SHP77 treated with DMSO at 0.1 percent for 48 hours (cell line): ENCODE data around the gene CCBE1.

Experiments
- DNase-seq: peaks from one replicate; lab custom pipeline; 2025; lab: John Stamatoyannopoulos, UW

Gene CCBE1

GRCh38 chr18:59454909-59455727 is 242.1 kb downstream of the CCBE1 start:
- no peak for DNase-seq

- DNase-seq: no peak
These were observed 243.7 kb downstream of the CCBE1 start for GRCh38 chr18:59453468-59453961.

GRCh38 chr18:59451963-59452362 is 245.3 kb downstream of the CCBE1 start:
- DNase-seq: no peak

- no peak for DNase-seq
These were observed 246.2 kb downstream of the CCBE1 start for GRCh38 chr18:59451073-59451472.

- DNase-seq: no peak
These were observed 248.7 kb downstream of the CCBE1 start for GRCh38 chr18:59448546-59448945.

DNA sequence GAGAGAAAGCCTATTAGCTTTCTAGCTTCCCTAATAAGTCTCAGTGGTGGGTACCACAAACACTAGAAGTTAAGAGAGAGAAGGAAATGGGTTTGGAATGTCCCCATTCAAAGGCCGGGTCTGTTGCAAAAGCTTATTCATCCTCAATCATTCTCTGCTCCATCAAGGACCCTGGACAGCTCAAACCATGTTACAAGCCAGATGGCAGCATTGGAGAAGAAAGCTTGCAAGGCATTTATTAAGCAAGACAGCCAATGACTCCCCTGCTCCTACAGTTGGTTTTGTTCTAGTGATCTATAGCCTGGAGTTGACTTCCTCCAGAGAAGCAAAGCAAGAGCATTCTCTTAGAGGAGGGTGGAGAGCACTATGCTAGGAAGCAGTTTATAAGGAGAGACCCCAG is 251.2 kb downstream of the CCBE1 start:
- DNase-seq: no peak

DNA sequence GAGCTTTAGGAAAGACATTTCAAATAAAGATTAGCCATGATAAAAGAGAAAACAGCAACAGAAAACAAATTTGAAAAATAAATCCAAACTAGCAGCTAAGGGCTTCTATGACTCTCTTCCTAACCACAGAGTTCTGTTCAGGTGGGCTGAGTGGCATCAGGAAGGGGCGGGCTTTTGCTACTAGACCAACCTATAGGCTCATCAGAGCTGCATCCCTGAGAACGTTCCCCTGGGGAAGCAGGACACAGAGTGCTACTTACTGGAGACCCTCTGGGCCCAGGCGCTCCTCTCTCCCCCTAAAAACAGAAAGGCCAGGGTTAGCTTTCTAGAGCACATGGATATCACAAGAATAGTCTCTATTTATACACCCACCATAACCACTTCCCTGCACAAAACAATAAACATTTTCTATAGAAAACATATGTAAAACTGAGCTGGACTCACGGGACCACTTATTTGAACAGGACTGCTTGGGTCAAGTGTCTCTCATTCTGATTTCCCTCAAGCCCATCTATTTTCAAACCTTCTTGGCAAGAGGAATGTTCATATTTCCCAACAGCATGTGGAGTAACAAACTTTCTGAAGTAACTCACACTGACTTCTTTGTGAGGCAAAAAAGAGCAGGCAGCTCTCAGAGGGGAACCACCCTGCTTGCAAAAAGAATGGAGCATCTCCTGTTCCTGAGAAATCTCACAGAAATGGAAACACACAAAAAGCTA is 259.2 kb downstream of the CCBE1 start:
- DNase-seq: no peak

DNA sequence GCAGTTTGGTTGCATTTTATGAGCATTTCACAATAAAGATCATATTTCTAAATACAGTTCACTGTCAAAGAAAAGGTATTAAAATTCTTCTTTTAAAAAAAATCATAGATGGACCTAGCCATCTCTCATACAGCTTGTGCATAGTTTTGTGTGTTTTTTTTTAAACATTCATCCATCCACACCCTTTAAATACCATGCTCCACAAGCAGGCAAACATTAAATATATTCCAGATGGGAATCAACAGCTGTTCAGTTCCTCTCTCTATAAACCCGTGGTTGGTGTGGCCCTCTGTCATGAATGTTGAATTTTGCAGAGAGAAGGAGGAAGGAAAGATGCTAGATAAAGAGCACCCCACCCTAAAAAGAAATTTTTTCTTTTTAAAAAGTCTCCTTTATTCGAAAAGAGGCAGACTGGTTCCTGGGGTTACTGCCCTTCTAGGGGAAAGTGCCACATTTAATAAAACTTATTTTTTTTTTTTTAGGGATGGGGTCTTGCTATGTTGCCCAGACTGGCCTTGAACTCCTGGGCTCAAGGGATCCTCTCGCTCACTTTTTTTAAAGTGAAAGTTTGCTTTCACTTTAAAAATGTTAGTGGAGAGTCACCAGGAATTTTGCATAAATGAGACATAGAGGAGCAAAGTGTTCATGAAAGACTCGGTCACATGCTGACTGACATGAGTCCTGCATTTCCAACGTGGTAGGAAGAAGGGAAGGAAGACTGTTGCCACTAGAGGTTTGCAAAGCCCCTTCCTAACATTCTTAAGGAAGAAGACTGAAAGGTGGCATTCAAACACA is 264.2 kb downstream of the CCBE1 start:
- DNase-seq: no peak

DNA sequence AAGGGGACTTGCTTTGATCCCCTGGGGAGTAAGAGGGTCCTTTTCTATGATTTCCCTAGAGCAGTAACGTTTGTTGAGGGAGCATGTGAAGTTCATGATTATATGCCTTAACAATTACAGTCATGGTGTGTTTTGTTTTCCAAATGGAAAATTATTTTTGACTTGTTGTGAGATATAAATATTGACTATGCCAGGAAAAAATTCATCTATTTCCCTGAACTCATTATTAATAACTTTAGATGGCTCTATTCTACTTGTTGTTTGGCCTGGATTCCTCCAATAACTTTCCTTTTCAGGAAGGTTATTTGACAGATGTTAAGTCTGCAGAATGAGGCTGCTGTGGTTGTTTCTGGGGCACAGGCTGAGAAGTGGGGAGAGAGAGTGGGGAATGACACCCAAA is 266.1 kb downstream of the CCBE1 start:
- no peak for DNase-seq

DNA sequence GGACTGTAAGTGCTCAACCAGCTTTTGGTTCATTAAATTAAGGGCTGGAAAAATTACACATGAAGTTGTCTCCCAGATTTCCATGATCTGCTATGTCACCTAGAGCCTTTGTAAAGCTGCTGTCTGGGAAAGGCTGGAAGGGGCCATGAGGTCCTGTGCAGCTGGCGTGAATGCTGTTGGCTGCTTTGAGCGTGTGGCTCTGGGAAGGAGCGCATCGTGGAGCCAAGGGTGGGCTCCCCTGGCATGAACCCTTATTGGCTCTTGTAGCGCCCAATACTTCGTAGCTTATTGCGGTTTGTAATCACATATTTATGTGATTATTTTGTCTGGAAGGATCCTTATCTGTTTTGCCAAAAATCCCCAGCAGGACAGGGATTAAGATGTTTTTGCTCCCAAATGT is 267.6 kb downstream of the CCBE1 start:
- no peak for DNase-seq

- no peak for DNase-seq
These were observed 269.2 kb downstream of the CCBE1 start for GRCh38 chr18:59428018-59428417.

GRCh38 chr18:59426855-59427254 is 270.4 kb downstream of the CCBE1 start:
- no peak for DNase-seq

GRCh38 chr18:59423259-59423658 is 274.0 kb downstream of the CCBE1 start:
- DNase-seq: no peak

DNA sequence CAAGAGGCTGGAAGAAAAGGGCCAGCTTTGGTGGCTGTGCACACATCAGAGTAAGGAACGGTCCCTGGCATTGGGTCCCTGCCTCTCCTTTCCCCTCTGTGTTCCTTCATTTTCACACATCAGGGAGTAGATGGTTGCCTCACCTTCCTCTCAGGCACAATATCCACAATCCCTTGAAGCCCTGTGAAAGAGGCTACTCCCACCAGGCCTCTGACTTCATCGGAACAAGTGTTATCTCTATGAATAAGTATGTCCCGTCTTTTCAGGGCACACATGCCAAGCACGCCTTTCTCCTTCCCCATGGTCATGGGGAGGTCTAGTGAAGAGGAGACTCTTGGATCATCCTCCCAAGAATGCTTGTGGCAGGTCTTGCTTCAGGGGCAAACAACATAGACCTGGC is 277.0 kb downstream of the CCBE1 start:
- DNase-seq: no peak

DNA sequence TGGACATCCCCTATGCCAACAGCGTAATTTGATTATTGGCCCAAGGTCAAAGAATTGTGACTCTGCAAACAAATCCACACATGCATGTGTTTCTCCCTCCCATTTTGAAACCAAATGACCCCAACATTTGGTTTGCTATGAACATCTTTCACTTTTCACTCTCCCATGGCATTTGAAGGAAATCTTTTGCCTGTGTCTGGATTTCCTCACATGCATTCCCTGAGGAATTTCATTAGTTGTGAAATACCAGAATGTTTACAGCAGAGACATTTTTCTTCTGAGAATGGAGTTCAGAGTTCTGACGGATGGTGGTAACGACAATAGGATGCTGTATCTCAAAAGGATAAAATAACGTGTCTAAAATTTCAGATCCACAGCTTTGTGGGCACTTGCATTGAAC is 277.8 kb downstream of the CCBE1 start:
- DNase-seq: no peak

GRCh38 chr18:59416818-59417217 is 280.4 kb downstream of the CCBE1 start:
- DNase-seq: no peak

GRCh38 chr18:59414111-59414653 is 283.0 kb downstream of the CCBE1 start:
- DNase-seq: no peak

- peak; percentile 93 for DNase-seq
These were observed 294.7 kb downstream of the CCBE1 start for GRCh38 chr18:59402432-59403090.

- DNase-seq: no peak
These were observed 296.8 kb downstream of the CCBE1 start for GRCh38 chr18:59400407-59400806.

DNA sequence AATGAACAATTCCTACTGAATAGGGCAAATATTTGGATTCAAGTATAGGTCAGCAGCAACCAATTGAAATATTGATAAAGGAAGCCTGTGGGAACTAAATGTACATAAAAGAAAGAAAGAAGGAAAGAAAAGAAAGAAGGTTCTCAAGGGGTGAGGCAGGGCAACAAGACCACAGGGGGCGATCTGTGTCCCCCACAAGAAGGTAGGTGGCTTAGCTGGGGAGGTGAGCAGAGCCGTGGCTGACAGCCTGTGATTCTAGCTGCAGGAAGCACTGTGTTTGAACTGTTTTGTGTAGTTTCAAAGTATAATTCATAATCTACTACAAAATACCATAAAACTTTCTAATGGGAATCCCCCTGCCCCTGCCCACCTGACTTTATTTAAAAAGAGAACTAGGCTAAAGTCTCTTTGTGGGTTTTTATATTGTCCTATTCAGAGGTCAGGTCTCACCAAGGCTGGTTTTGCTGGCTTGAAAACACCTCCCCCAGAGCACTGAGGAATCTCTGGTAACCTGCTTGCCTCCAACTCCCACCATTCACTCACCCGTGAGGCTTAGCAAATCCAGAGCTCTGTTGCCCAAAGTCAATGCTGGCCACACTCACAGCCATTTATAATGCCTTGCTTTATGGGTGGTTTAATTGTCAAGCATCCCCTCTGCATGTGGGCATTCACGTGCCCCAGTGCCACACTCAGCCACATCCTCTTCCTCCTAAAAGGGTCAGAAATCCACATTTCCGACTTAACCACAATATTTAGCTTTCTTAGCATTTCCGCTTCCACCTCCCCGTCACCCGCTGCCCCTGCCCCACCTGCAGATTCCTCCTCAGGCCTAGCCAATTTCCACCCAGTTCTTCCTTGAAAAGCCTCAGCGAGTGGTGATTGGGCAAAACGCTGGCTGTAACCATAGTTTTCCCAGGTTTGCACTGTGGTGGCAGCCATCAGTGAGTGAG is 301.7 kb downstream of the CCBE1 start:
- no peak for DNase-seq

DNA sequence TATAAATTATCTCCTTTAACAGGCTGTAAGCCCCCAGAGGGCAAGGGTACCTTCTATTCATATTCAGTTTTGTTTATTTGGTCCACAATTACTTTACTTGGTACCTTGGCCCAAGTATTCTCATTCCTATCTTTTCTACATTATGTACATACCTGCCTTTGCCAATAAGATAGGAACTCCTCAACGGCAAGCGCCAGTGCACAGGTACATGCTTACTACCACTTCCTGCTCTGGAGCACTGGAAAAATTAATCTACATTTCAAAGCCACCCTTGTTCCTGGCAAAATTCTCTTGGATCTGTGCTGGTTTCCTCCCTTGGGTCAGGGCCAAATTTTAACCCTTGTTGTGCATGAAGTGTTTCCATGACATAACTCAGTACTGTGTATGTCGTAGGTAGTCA is 303.8 kb downstream of the CCBE1 start:
- DNase-seq: no peak
